ENCODE data around the gene SLC25A51. TPM values are rescaled to one million over a fixed set of nuclear protein-coding genes. Genes with fewer than 3 reads are reported as not detected.

The SLC25A51 gene
- total RNA-seq, 4 donors from 2014 or later, result 14.7 to 66.1 (median 44.4) TPM

- no peaks in the 10 kb centered on the region for H3K27me3 ChIP-seq
Observed at GRCh38 chr9:37950561-37950960, 46.6 kb upstream of the SLC25A51 start.

DNA sequence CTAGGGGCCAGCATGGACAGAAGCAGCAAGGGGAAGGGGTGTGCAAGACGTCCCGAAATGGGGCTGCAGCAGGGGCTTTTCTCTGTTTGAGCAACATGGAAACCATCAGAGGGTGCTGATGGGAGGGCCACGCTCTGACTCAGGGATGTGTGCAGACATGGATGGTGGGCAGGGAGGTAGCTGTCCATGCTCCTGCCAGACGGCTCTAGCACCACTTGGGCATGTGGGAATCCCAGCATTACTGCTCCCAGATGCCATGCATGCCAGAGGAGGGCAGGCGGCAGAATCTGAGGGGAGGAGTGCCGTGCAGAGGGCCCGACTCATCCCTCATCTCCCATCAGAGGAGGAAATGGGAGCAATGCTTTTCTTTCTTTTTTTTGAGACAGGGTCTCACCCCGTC, 45.6 kb upstream of the SLC25A51 start:
- no peak for DNase-seq
- H3K4me1 ChIP-seq, result peaks cover 0 to 12% of the 10 kb centered on the region in 2 donors
- H3K36me3 ChIP-seq, result no peaks in the 10 kb centered on the region
- no peak for TF ChIP-seq CTCF (IDR thresholded peaks at IDR 0.05)
- TF ChIP-seq POLR2A (IDR thresholded peaks at IDR 0.05), result no peak
- H3K4me3 ChIP-seq, result no peak overlapping the region
- no peaks in the 10 kb centered on the region for H3K9me3 ChIP-seq
- intact Hi-C loops (cut with DNase I; ENCODE audit: low total_unique reads), result no loop called here
- no peaks in the 10 kb centered on the region for H3K27me3 ChIP-seq
- no peak overlapping the region for H3K27ac ChIP-seq

More at GRCh38 chr9:37950561-37950960, 46.6 kb upstream of the SLC25A51 start:
- no peak overlapping the region for H3K27ac ChIP-seq
- DNase-seq, result no peak
- H3K9me3 ChIP-seq, result no peaks in the 10 kb centered on the region
- peaks cover 0 to 13% of the 10 kb centered on the region in 2 donors for H3K4me1 ChIP-seq
- no peaks in the 10 kb centered on the region for H3K36me3 ChIP-seq
- H3K4me3 ChIP-seq, result no peak overlapping the region
- TF ChIP-seq POLR2A (IDR thresholded peaks at IDR 0.05), result no peak
- TF ChIP-seq CTCF (IDR thresholded peaks at IDR 0.05), result no peak
- intact Hi-C loops (cut with DNase I; ENCODE audit: low total_unique reads), result no loop called here

DNA sequence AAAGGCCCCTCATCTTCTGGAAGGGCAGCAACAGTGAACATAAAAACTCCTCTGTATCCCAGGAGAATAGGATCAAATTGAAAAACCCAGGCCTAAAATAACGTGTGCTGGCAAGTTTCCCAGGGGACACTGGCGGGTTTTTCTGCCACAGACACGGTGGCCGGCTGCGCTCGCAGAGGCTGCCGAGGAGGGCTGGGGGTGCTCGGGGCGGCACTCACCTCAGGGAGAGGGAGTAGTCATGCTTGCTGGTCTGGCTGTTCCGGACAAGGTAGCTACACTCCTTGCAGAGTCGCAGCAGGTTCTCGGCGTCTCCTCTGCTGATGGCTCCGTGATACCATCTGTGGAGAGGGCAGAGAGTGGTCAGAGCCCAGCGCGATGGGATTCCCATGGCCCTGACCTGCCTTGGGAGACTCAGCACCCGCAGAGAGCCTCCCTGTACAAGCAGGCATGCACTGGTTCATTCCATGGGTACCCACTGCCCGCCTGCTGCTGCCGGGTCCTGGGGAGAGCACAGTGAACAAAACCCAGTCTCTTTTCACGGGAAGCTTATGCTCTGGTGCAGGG, 44.6 kb upstream of the SLC25A51 start:
- Histone ChIP-seq H3K4me1 (peaks cover 6 to 12% of the 10 kb centered on the region in 2 donors), H3K4me3 (no peak overlapping the region), H3K27ac (no peak overlapping the region), H3K9me3 (no peaks in the 10 kb centered on the region), H3K27me3 (no peaks in the 10 kb centered on the region), H3K36me3 (no peaks in the 10 kb centered on the region)
- DNase-seq, result no peak
- TF ChIP-seq POLR2A (IDR thresholded peaks at IDR 0.05) (no peak), CTCF (IDR thresholded peaks at IDR 0.05) (no peak)
- intact Hi-C loops (cut with DNase I; ENCODE audit: low total_unique reads), result no loop called here

GRCh38 chr9:37947977-37948376, 44.0 kb upstream of the SLC25A51 start:
- intact Hi-C loops (cut with DNase I; ENCODE audit: low total_unique reads), result no loop called here
- H3K27me3 ChIP-seq, result no peaks in the 10 kb centered on the region
- H3K4me1 ChIP-seq, result peaks cover 7 to 13% of the 10 kb centered on the region in 2 donors
- TF ChIP-seq CTCF (IDR thresholded peaks at IDR 0.05) (no peak), POLR2A (IDR thresholded peaks at IDR 0.05) (no peak)
- DNase-seq, result no peak
- no peaks in the 10 kb centered on the region for H3K36me3 ChIP-seq
- no peaks in the 10 kb centered on the region for H3K9me3 ChIP-seq
- H3K4me3 ChIP-seq, result no peak overlapping the region
- no peak overlapping the region for H3K27ac ChIP-seq

- intact Hi-C loops (cut with DNase I; ENCODE audit: low total_unique reads), result no loop called here
- no peak for DNase-seq
- H3K36me3 ChIP-seq, result no peaks in the 10 kb centered on the region
- no peaks in the 10 kb centered on the region for H3K9me3 ChIP-seq
- no peaks in the 10 kb centered on the region for H3K27me3 ChIP-seq
- no peak overlapping the region for H3K27ac ChIP-seq
- H3K4me3 ChIP-seq, result no peak overlapping the region
- TF ChIP-seq POLR2A (IDR thresholded peaks at IDR 0.05) (no peak), CTCF (IDR thresholded peaks at IDR 0.05) (no peak)
- peaks cover 7 to 13% of the 10 kb centered on the region in 2 donors for H3K4me1 ChIP-seq
Observed at GRCh38 chr9:37947471-37947870, 43.5 kb upstream of the SLC25A51 start.
